ENCODE results near the gene SIL1. TPM values are rescaled to one million over a fixed set of nuclear protein-coding genes. Genes with fewer than 3 reads are reported as not detected.
"Not testable (repeated sequence)": the region's sequence is repeated elsewhere in the genome, so short reads cannot be mapped to it uniquely, and the experiment has no call there.

Gene SIL1
- total and polyA plus RNA-seq, 2 of the 4 experiments (the other 2 are of a cell fraction), result 56.1 to 66.0 TPM

- H4K20me1 ChIP-seq (ENCODE audit: insufficient read depth, low read length); H2BK15ac ChIP-seq (ENCODE audit: low read depth, low read length); H3K36me3 ChIP-seq (ENCODE audit: control insufficient read depth, insufficient read depth, low read length); DNase-seq; ATAC-seq (ENCODE audit: low read depth); H3K4me2 ChIP-seq (ENCODE audit: low read depth, low read length); H3K56ac ChIP-seq (ENCODE audit: extremely low read depth, insufficient read depth, low read length); H3K4me3 ChIP-seq (ENCODE audit: insufficient read depth, low read depth, low read length); H2BK120ac ChIP-seq (ENCODE audit: low read depth, low read length); H3K23ac ChIP-seq (ENCODE audit: low read depth, low read length); H3K18ac ChIP-seq (ENCODE audit: low read depth, low read length); H3K9ac ChIP-seq (ENCODE audit: low read depth, low read length); in situ Hi-C loops (cut with MboI; ENCODE audit: low sequenced_read_pairs); H2BK5ac ChIP-seq (ENCODE audit: low read depth, low read length, poor library complexity, severe bottlenecking); H3K4ac ChIP-seq (ENCODE audit: low read depth, low read length); POLR2A ChIA-PET (ENCODE audit: unreplicated experiment); dilution Hi-C loops (cut with HindIII; ENCODE audit: low sequenced_read_pairs, unreplicated experiment); BruUV-seq (replicated peaks); H3K9me3 ChIP-seq (ENCODE audit: control insufficient read depth, insufficient read depth, low read length); H4K91ac ChIP-seq (ENCODE audit: insufficient read depth, low read depth, low read length); H3K79me1 ChIP-seq (ENCODE audit: low read depth in 1 of 2, low read length in 2 of 2); CTCF ChIA-PET; H3K9me1 ChIP-seq (ENCODE audit: insufficient read depth, low read length); H2AK5ac ChIP-seq (ENCODE audit: low read depth, low read length); intact Hi-C loops (cut with micrococcal nuclease); H2AK9ac ChIP-seq (replicated peaks; ENCODE audit: low read depth, low read length, poor library complexity); H4K8ac ChIP-seq (ENCODE audit: low read depth in 2 of 2, low read length in 2 of 2); H4K5ac ChIP-seq (ENCODE audit: low read depth, low read length); H3K14ac ChIP-seq (replicated peaks; ENCODE audit: low read depth, low read length); H3K27ac ChIP-seq (ENCODE audit: insufficient read depth, low read length); H3K4me1 ChIP-seq (ENCODE audit: control insufficient read depth, insufficient read depth, low read length); H2AFZ ChIP-seq (replicated peaks; ENCODE audit: low read length, poor library complexity); H2BK20ac ChIP-seq (ENCODE audit: low read depth, low read length); H3K27me3 ChIP-seq (ENCODE audit: control insufficient read depth, insufficient read depth, low read length): not testable (repeated sequence)
- WGBS, 2 experiments (ENCODE audit: extremely low coverage in 2 of 2, insufficient read length in 1 of 2), result no CpG with 5 or more reads among the region's 25 CpGs
These were observed 187.0 kb downstream of the SIL1 start for GRCh38 chr5:139011156-139011555.
